Measurements from ENCODE around the gene MALL.
"Not testable (repeated sequence)": the region's sequence is repeated elsewhere in the genome, so short reads cannot be mapped to it uniquely, and the experiment has no call there.

Gene MALL

GRCh38 chr2:110097506-110098220 is 18.0 kb downstream of the MALL start:
- DNase-seq: peak; percentile 32 to 68

- no peak for DNase-seq
Measured at GRCh38 chr2:110095994-110096633, 19.5 kb downstream of the MALL start.

- not testable (repeated sequence) for DNase-seq
Measured at GRCh38 chr2:110094884-110095534, 20.6 kb downstream of the MALL start.

DNA sequence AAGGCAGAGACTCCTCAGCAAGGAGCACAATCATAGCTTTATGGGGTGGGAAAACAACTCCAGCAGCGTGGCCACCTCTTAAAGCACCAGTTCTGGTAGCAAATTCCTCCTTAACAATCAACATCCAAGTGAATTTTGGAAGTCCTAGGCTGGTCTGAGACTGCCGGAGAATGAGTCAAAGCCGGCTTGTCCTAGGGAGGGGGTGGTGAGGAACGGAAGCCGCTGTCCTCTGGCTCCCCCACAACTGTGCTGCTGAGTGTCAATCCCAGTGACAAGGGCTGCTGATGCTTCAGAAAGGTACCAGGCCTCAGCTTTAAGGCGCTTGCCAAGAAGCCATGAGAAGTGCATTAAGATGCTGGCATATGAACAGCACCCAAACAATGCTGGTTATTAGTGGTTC is 21.7 kb downstream of the MALL start:
- not testable (repeated sequence) for DNase-seq

GRCh38 chr2:110090164-110090563 is 25.5 kb downstream of the MALL start:
- DNase-seq: not testable (repeated sequence)

DNA sequence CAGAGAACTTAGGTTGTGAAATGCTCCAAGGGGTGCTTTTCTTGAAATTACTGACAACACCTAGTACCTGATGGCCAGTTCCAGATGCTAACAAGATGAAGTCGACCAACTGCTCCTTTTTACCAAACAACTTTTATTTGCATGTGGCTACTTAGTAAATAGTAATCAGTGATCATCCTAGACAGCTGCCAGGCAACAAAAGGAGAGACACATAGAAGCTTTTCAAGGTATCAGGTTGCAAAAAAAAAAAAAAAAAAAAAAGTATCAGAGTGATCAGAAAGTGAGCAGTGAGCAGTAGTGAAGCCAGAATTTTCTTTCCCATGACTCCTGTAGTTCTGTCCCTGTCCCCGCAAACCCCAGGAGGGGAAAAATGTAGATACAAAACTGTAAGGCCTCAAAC is 31.9 kb downstream of the MALL start:
- not testable (repeated sequence) for DNase-seq

DNA sequence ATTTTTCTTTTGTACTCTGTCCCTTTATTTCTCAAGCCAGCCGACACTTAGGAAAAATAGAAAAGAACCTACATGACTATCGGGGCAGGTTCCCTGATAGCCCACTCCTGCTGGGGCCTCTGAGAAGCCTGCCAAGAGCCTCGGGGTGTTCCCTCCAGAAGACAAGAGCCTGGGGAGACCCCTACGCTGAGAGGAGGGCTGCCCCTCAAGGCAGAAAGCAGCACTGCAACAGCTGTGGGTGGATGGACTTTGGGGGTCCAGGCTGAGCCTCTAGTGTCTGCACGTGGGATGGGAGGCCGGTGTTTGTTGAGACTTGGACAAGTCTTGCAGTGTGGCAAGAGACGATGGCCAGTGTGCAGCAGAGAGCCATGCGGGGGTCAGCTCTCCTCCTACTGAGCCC is 32.5 kb downstream of the MALL start:
- DNase-seq: not testable (repeated sequence)

GRCh38 chr2:110078104-110078503 is 37.5 kb downstream of the MALL start:
- not testable (repeated sequence) for DNase-seq

DNA sequence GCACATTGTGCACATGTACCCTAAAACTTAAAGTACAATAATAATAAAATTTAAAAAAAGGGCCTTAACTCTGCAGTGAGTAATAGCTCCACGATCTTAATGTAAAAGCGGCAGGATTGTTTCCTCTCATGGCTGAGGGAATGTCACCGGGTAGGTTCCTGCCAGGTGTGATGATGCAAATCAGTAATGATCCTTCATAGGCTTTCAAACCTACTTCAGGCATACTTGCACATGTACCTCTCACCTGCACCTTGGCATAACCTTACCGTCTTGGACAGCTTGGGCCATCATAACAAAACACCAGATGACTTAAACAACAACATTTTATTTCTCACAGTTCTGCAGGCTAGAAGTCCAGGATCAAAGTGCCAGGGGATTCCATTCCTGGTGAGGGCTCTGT is 39.7 kb downstream of the MALL start:
- DNase-seq: not testable (repeated sequence)

- not testable (repeated sequence) for DNase-seq
Measured at GRCh38 chr2:110069869-110070268, 45.8 kb downstream of the MALL start.

DNA sequence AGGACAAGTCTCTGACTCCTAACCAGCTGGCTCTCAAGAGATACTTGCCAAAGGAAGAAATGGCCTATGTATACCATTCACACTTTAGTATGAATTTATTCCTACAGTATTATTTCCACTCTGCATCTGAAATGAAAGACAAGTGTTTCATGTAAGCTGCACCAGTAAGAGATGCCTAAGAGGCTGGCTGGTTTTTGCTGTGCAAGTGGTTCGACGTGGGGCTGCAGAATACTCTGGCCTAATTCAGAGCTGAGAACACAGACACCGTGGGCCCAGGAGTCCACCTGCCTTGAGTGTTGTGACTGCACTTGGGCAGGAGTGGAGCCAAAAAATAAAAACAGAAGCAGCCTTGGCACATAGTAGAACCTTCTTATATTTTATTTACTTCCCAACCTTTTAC is 47.5 kb downstream of the MALL start:
- DNase-seq: not testable (repeated sequence)

GRCh38 chr2:110062332-110062731 is 53.3 kb downstream of the MALL start:
- not testable (repeated sequence) for DNase-seq

GRCh38 chr2:110060550-110060949 is 55.1 kb downstream of the MALL start:
- not testable (repeated sequence) for DNase-seq

GRCh38 chr2:110059694-110060358 is 55.8 kb downstream of the MALL start:
- not testable (repeated sequence) for DNase-seq

GRCh38 chr2:110059009-110059693 is 56.5 kb downstream of the MALL start:
- DNase-seq: not testable (repeated sequence)

DNA sequence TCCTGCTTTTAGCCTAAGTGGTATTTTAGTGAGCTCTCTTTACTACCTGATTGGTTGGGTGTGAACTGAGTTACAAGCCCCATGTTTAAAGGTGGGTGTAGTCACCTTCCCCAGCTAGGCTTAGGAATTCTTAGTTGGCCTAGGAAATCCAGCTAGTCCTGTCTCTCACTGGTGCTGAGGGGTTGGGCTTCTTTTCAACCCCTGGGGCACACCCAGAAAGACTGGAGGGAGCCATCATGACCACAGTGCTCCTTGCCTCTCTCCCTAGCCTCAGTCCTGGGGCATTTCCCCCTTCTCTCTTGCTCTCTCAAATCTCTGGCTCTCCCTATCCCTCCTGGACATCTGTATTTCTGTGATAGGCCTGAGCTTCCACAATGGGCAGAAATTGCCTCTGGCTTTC is 57.6 kb downstream of the MALL start:
- DNase-seq: not testable (repeated sequence)

DNA sequence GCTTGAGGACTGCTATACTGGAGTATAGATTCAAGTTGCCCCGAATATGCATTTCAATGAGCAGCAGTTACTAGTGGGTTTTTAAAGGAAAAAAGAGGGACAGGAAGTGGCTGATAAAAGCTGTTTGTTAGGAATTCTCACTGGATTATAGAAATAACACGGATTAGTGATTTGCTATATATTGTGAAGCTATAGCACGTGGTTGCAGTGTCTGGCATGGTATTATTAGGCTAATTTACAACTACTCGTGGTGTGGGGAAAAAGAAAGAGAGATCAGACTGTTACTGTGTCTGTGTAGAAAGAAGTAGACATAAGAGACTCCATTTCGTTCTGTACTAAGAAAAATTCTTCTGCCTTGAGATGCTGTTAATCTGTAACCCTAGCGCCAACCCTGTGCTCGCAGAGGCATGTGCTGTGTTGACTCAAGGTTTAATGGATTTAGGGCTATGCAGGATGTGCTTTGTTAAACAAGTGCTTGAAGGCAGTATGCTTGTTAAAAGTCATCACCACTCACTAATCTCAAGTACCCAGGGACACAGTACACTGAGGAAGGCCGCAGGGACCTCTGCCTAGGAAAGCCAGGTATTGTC is 59.7 kb downstream of the MALL start:
- not testable (repeated sequence) for DNase-seq

- DNase-seq: not testable (repeated sequence)
Measured at GRCh38 chr2:110054521-110055407, 60.9 kb downstream of the MALL start.

DNA sequence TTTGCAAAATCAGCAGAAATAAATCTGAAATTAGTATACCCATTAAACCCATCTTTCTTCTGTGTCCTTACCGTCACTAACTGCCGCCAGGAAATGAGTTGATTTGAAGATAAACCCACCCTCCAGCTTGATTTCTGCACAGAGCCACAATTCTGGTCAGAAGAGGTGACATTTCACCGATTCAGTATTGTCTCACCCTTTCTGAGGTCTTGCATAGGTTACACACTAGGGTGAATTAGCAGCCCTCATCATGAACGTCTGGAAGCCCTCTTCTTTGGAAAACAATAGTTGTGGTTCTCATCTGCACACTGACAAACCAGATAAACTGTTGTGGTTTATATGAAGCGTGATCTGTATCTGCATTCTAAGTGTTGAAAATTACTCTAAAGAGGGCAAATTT is 61.9 kb downstream of the MALL start:
- not testable (repeated sequence) for DNase-seq

GRCh38 chr2:110052166-110052565 is 63.5 kb downstream of the MALL start:
- DNase-seq: not testable (repeated sequence)

DNA sequence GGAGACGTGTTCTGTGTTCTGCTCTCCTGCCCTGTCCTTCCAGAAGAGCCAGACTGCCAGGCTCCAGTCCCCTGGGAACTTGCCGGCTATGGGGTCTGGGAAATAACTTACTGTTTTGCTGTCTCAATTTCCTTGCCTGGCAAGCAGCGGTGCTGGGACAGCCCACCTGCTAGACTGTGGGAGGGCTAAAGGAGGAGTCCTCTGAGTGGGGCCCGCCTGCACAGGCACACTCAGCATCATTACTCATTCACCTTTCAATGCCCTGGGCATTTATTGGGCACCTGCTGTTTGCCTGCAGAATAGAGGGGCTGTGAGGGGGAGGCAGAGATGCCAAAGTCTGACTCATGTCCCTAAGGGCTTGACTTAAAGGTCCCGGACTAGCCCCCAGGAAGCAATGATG is 65.4 kb downstream of the MALL start:
- DNase-seq: not testable (repeated sequence)
